Endothelial cell of umbilical vein (primary cell): ENCODE measurements around the gene BTAF1. TPM values are rescaled to one million over a fixed set of nuclear protein-coding genes. Genes with fewer than 3 reads are reported as not detected.

Source experiments
- BruUV-seq: library from RNA; stranded (reverse); fragments of 400-500 nt; replicated peaks from 2 replicates; lab custom pipeline; 2021; lab: Mats Ljungman, UMichigan
- CTCF ChIA-PET: fragments of 300-600, 350-600 bp; sonication (Branson Sonifier 250); formaldehyde crosslinking; loops from one replicate; lab custom pipeline; 2021; ENCODE audit warnings: antibody characterized with exemption, inconsistent platforms; lab: Charles Lee
- POLR2A ChIA-PET: fragments of 300-600, 350-600 bp; sonication (Branson Sonifier 250); formaldehyde crosslinking; loops from one replicate; lab custom pipeline; 2021; ENCODE audit warnings: antibody characterized with exemption, inconsistent platforms; lab: Charles Lee
- DNase-seq: peaks from one replicate; pipeline ENCODE4 v3.0.0-alpha.2; 2011; ENCODE audit warnings: low read depth, low spot score
- FAIRE-seq: peaks from 2 replicates; lab custom pipeline; 2011; peaks lifted over from hg19 to GRCh38; lab: Jason Lieb, UNC
- H2AFZ ChIP-seq: 2 replicates; pipeline ENCODE4 v1.6.0; 2012; ENCODE audit warnings: low read depth, low read length, control low read depth, inconsistent platforms
- H3K27ac ChIP-seq: 2 replicates; pipeline ENCODE4 v1.5.1; 2011; ENCODE audit warnings: low read depth, mild to moderate bottlenecking, control low read depth, low read length, moderate library complexity; ENCODE audit not compliant: insufficient read depth
- H3K27me3 ChIP-seq, 2 experiments: 2 replicates each; pipeline versions ENCODE4 v1.6.0 to v1.6.1; 2011; ENCODE audit warnings: low read length in 2 of 2, mixed read lengths in 1 of 2; ENCODE audit not compliant: control insufficient read depth in 2 of 2, insufficient read depth in 2 of 2
- H3K36me3 ChIP-seq, 2 experiments: 2 replicates in 1 of 2; 3 replicates in 1 of 2; pipeline ENCODE4 v1.5.1; 2011; ENCODE audit warnings: low read length in 2 of 2, mild to moderate bottlenecking in 1 of 2, moderate library complexity in 1 of 2; ENCODE audit not compliant: control insufficient read depth in 2 of 2, insufficient read depth in 2 of 2; ENCODE audit errors: extremely low read depth in 1 of 2
- H3K4me1 ChIP-seq: 3 replicates; pipeline ENCODE4 v1.5.1; 2011; ENCODE audit warnings: mild to moderate bottlenecking, low read length; ENCODE audit not compliant: control insufficient read depth, insufficient read depth; ENCODE audit errors: extremely low read depth
- H3K4me2 ChIP-seq: 2 replicates; pipeline ENCODE4 v1.6.1; 2011; ENCODE audit warnings: low read length, control low read depth, mixed read lengths; ENCODE audit not compliant: insufficient read depth
- H3K4me3 ChIP-seq, 3 experiments: fragments of 200-600 bp in 1 of 3; sonication (generic), shearing (Covaris generic) in 1 of 3; replicated peaks in 1 of 3; 2 replicates each; pipeline ENCODE4 v1.5.1; 2011 to 2016; ENCODE audit warnings: control low read depth in 3 of 3, low read length in 3 of 3, mild to moderate bottlenecking in 2 of 3, inconsistent platforms in 1 of 3, low read depth in 1 of 3, moderate library complexity in 1 of 3; ENCODE audit not compliant: insufficient read depth in 1 of 3
- H3K79me2 ChIP-seq: 2 replicates; pipeline ENCODE4 v1.6.0; 2012; ENCODE audit warnings: low read length, inconsistent platforms; ENCODE audit not compliant: control insufficient read depth, insufficient read depth
- H3K9ac ChIP-seq: replicated peaks from 2 replicates; pipeline ENCODE3; 2011; ENCODE audit warnings: low read length, control low read depth; ENCODE audit not compliant: insufficient read depth; ENCODE audit errors: extremely low read depth
- H3K9me1 ChIP-seq: replicated peaks from 3 replicates; pipeline ENCODE4 v1.6.0; 2011; ENCODE audit warnings: mild to moderate bottlenecking, low read length; ENCODE audit not compliant: control insufficient read depth, insufficient read depth; ENCODE audit errors: extremely low read depth
- H3K9me3 ChIP-seq: replicated peaks from 2 replicates; pipeline ENCODE4 v1.5.1; 2012; ENCODE audit warnings: low read length, inconsistent platforms; ENCODE audit not compliant: control insufficient read depth, insufficient read depth
- H4K20me1 ChIP-seq: replicated peaks from 2 replicates; pipeline ENCODE3; 2011; ENCODE audit warnings: mild to moderate bottlenecking, low read length; ENCODE audit not compliant: control insufficient read depth, insufficient read depth; ENCODE audit errors: extremely low read depth
- CTCF ChIP-seq, 2 donors: IDR thresholded peaks; 1 replicate in 1 of 2; 2 replicates in 1 of 2; pipeline ENCODE4 v1.5.1; 2011; ENCODE audit warnings: low read length in 2 of 2, mild to moderate bottlenecking in 2 of 2, moderate library complexity in 2 of 2, control low read depth in 1 of 2, inconsistent platforms in 1 of 2, low read depth in 1 of 2; ENCODE audit not compliant: insufficient read depth in 1 of 2; ENCODE audit errors: extremely low read depth in 1 of 2
- EZH2 ChIP-seq: IDR thresholded peaks from 2 replicates; pipeline ENCODE4 v1.6.1; 2012; ENCODE audit warnings: borderline replicate concordance, low read depth, mild to moderate bottlenecking, moderate library complexity, low read length, inconsistent platforms; ENCODE audit not compliant: severe bottlenecking
- GATA2 ChIP-seq: IDR thresholded peaks from 2 replicates; pipeline ENCODE4 v1.7.0; 2011; ENCODE audit warnings: low read depth, mild to moderate bottlenecking, moderate library complexity, mixed read lengths, low read length; ENCODE audit not compliant: insufficient read length, insufficient read depth
- JUN ChIP-seq: IDR thresholded peaks from 2 replicates; pipeline ENCODE4 v1.6.1; 2011; ENCODE audit warnings: borderline replicate concordance, low read depth; ENCODE audit not compliant: insufficient read length, insufficient read depth
- POLR2A ChIP-seq: IDR thresholded peaks from 2 replicates; pipeline ENCODE4 v1.6.1; 2012; ENCODE audit warnings: low read depth, mild to moderate bottlenecking, control low read depth, low read length
- dilution Hi-C: fragments of 300-500 bp; cut with MboI; formaldehyde crosslinking; loops from one replicate; pipeline ENCODE4 v1.15.0; 2019; ENCODE audit warnings: low sequenced_read_pairs; ENCODE audit not compliant: extremely low pct_ligation_motif_present
- intact Hi-C: fragments of 100-400 bp; cut with micrococcal nuclease; formaldehyde crosslinking; loops from one replicate; pipeline ENCODE4 v1.10.0; 2022
- polyA plus RNA-seq, 4 experiments: library from polyadenylated mRNA; depleted of rRNA in 3 of 4; stranded (reverse) in 3 of 4; unstranded in 1 of 4; fragments of >200 nt; gene quantifications; 2 replicates each; pipeline versions ENCODE4 v1.2.1 to v1.2.3, GENCODE V29; 2011 to 2012; ENCODE audit warnings: missing spikeins in 1 of 4
- total RNA-seq: library from RNA; stranded (reverse); gene quantifications from 2 replicates; pipeline ENCODE4 v1.2.3, GENCODE V29; 2021
- TF ChIP-seq, protein P1 (sequence below): IDR thresholded peaks from 2 replicates; pipeline ENCODE4 v1.6.1; 2011; ENCODE audit not compliant: insufficient read depth, insufficient read length

BTAF1 gene
- total and polyA plus RNA-seq, 2 donors (not counting 3 experiments of a cell fraction or from before 2014, with no cell fraction given): 9.9 to 23.1 TPM

DNA sequence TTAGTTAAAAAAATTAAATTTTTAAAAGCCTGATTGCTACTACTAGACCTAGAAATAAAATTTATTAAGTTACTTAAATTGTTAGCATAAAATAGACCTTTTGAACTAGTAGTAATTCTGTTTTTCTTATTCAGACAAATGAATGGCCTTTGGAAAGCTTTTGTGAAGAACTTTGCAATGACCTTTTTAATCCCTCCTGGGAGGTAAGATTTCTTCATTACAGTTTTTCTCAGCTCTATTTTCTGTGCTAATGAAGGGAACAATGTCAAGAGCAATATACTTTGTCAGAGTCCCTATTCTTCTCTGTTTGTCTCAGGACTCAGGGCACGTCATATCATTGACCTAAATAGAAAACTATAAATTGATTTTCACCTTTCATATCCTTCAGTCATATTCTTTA lies 33.5 kb downstream of the BTAF1 start:
- H3K36me3 ChIP-seq: peaks cover 1 to 21% of the 10 kb centered on the region in 2 experiments

More for the DNA sequence above, 33.5 kb downstream of the BTAF1 start:
- no TSS peak for BruUV-seq
- Histone ChIP-seq H3K4me1 (no peaks in the 10 kb centered on the region), H4K20me1 (no peaks in the 10 kb centered on the region), H3K4me2 (no peak overlapping the region), H3K9ac (no peak overlapping the region), H3K4me3 (no peak overlapping the region), H3K9me1 (no peaks in the 10 kb centered on the region), H3K27ac (no peak overlapping the region), H3K9me3 (no peaks in the 10 kb centered on the region), H3K27me3 (no peaks in the 10 kb centered on the region), H2AFZ (no peak overlapping the region), H3K79me2 (no peaks in the 10 kb centered on the region)
- DNase-seq (no peak), FAIRE-seq (no peak)
- TF ChIP-seq EZH2: no peak
- TF ChIP-seq GATA2: no peak
- no peak for TF ChIP-seq CTCF (IDR thresholded peaks at IDR 0.05; ENCODE audit: extremely low read depth in 1 of 2, insufficient read depth in 1 of 2, low read depth in 1 of 2, low read length in 2 of 2)
- TF ChIP-seq POLR2A: no peak
- TF ChIP-seq JUN: no peak
- TF ChIP-seq, protein P1, sequence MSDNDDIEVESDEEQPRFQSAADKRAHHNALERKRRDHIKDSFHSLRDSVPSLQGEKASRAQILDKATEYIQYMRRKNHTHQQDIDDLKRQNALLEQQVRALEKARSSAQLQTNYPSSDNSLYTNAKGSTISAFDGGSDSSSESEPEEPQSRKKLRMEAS: no peak
- dilution Hi-C loops (no loop called here), intact Hi-C loops (no loop called here)
- ChIA-PET CTCF (no interaction called here), POLR2A (no interaction called here)
